HCT116 (cell line): ENCODE data around the gene TMEM79. TPM values are rescaled to one million over a fixed set of nuclear protein-coding genes. Genes with fewer than 3 reads are reported as not detected.
A peak's percentile ranks its signal among the peaks of the same experiment; 100 is the strongest.

Source experiments
- ATAC-seq: fragments of 200-7000 bp; cut with Tn5 transposase; 2 replicates; pipeline ENCODE4 v1.9.1; 2020; ENCODE audit warnings: mild to moderate bottlenecking, moderate library complexity
- BruUV-seq: library from RNA; stranded (reverse); fragments of 400-500 nt; replicated peaks from 2 replicates; lab custom pipeline; 2021; lab: Mats Ljungman, UMichigan
- CTCF ChIA-PET: fragments of 300-600 bp; sonication (Branson Sonifier 250); formaldehyde crosslinking; loops from one replicate; lab custom pipeline; 2021; ENCODE audit warnings: antibody characterized with exemption; lab: Charles Lee
- POLR2A ChIA-PET: fragments of 300-600, 350-600 bp; sonication (Branson Sonifier 250); formaldehyde crosslinking; loops from one replicate; lab custom pipeline; 2021; ENCODE audit warnings: antibody characterized with exemption; lab: Charles Lee
- RAD21 ChIA-PET, 2 experiments: fragments of 300-600 bp; sonication (Branson Sonifier 250); formaldehyde crosslinking; loops; one replicate each; lab custom pipeline; 2023; ENCODE audit warnings: low total read pairs in 2 of 2; ENCODE audit not compliant: uncharacterized antibody in 2 of 2, unreplicated experiment in 2 of 2, low non-redundant PET in 1 of 2; lab: Charles Lee
- DNase-seq: peaks from one replicate; pipeline ENCODE4 v3.0.0-alpha.2; 2010; ENCODE audit warnings: low read depth, low spot score
- H2AFZ ChIP-seq: fragments of 200-600 bp; shearing (Covaris generic), sonication (generic); 2 replicates; pipeline ENCODE4 v1.6.1; 2017; ENCODE audit warnings: low read depth, mixed run types, mixed read lengths, antibody characterized with exemption, low read length; ENCODE audit not compliant: poor library complexity, severe bottlenecking
- H3K27ac ChIP-seq: 2 replicates; pipeline ENCODE4 v1.5.1; 2012; ENCODE audit warnings: low read depth, low read length
- H3K27me3 ChIP-seq: fragments of 200-600 bp; sonication (generic); 2 replicates; pipeline ENCODE4 v1.6.1; 2016; ENCODE audit warnings: mixed run types, low read length, mixed read lengths; ENCODE audit not compliant: insufficient read depth
- H3K36me3 ChIP-seq, 2 experiments: fragments of 200-500 bp in 1 of 2; fragments of 200-600 bp in 1 of 2; sonication (Bioruptor generic) in 1 of 2; sonication (generic) in 1 of 2; 2 replicates each; pipeline versions ENCODE4 v1.5.1 to v1.6.1; 2014 to 2016; ENCODE audit warnings: low read length in 2 of 2, inconsistent platforms in 1 of 2, mixed read lengths in 1 of 2, mixed run types in 1 of 2; ENCODE audit not compliant: insufficient read depth in 2 of 2, control insufficient read depth in 1 of 2
- H3K4me1 ChIP-seq, 2 experiments: fragments of 200-600 bp in 1 of 2; sonication (generic) in 1 of 2; 2 replicates each; pipeline versions ENCODE4 v1.5.1 to v1.6.1; 2012 to 2017; ENCODE audit warnings: low read length in 2 of 2, inconsistent platforms in 1 of 2, mild to moderate bottlenecking in 1 of 2, mixed read lengths in 1 of 2, mixed run types in 1 of 2, moderate library complexity in 1 of 2; ENCODE audit not compliant: insufficient read depth in 2 of 2, control insufficient read depth in 1 of 2
- H3K4me2 ChIP-seq: fragments of 200-600 bp; sonication (generic); 2 replicates; pipeline ENCODE4 v1.6.1; 2017; ENCODE audit warnings: mixed run types, low read length, mixed read lengths
- H3K4me3 ChIP-seq, 2 experiments: fragments of 200-600 bp in 1 of 2; sonication (generic) in 1 of 2; replicated peaks in 1 of 2; 2 replicates each; pipeline ENCODE4 v1.5.1; 2011 to 2016; ENCODE audit warnings: low read length in 2 of 2, control low read depth in 1 of 2, low read depth in 1 of 2, mild to moderate bottlenecking in 1 of 2, mixed read lengths in 1 of 2, mixed run types in 1 of 2
- H3K79me2 ChIP-seq: fragments of 200-600 bp; sonication (generic); 2 replicates; pipeline ENCODE4 v1.6.1; 2017; ENCODE audit warnings: mild to moderate bottlenecking, mixed run types, low read length, moderate library complexity, mixed read lengths; ENCODE audit not compliant: insufficient read depth
- H3K9ac ChIP-seq: fragments of 200-600 bp; sonication (generic); 2 replicates; pipeline ENCODE4 v1.6.1; 2016; ENCODE audit warnings: low read length, mixed read lengths
- H3K9me2 ChIP-seq: fragments of 200-600 bp; sonication (generic), shearing (Covaris generic); 2 replicates; pipeline ENCODE4 v1.6.1; 2017; ENCODE audit warnings: mixed run types, mild to moderate bottlenecking, moderate library complexity; ENCODE audit not compliant: insufficient read depth
- H3K9me3 ChIP-seq, 2 experiments: fragments of 200-500 bp in 1 of 2; fragments of 200-600 bp in 1 of 2; sonication (Bioruptor generic) in 1 of 2; sonication (generic) in 1 of 2; 2 replicates each; pipeline ENCODE4 v1.6.1; 2014 to 2017; ENCODE audit warnings: low read length in 2 of 2, mixed read lengths in 2 of 2, inconsistent platforms in 1 of 2, low read depth in 1 of 2, mild to moderate bottlenecking in 1 of 2, mixed run types in 1 of 2, moderate library complexity in 1 of 2; ENCODE audit not compliant: control insufficient read depth in 1 of 2, insufficient read depth in 1 of 2
- H4K20me1 ChIP-seq: fragments of 200-600 bp; sonication (generic), shearing (Covaris generic); 2 replicates; pipeline ENCODE4 v1.6.1; 2017; ENCODE audit warnings: mixed run types, mild to moderate bottlenecking, moderate library complexity; ENCODE audit not compliant: insufficient read depth
- CEBPB ChIP-seq: IDR thresholded peaks from 2 replicates; pipeline ENCODE4 v1.6.1; 2012; ENCODE audit warnings: low read depth
- EGR1 ChIP-seq: IDR thresholded peaks from 2 replicates; pipeline ENCODE4 v1.6.1; 2012; ENCODE audit warnings: low read depth
- EZH2 ChIP-seq: fragments of 200-600 bp; sonication (generic); IDR thresholded peaks from 2 replicates; pipeline ENCODE4 v1.6.1; 2017; ENCODE audit warnings: antibody characterized with exemption, mixed run types
- FOSL1 ChIP-seq: IDR thresholded peaks from 2 replicates; pipeline ENCODE4 v1.6.1; 2012; ENCODE audit warnings: low read depth
- POLR2AphosphoS5 ChIP-seq: IDR thresholded peaks from 2 replicates; pipeline ENCODE4 v1.6.1; 2011; ENCODE audit warnings: mild to moderate bottlenecking, low read depth, low read length, moderate library complexity
- RAD21 ChIP-seq: IDR thresholded peaks from 2 replicates; pipeline ENCODE4 v1.6.1; 2012; ENCODE audit warnings: low read depth, mild to moderate bottlenecking
- SIN3A ChIP-seq: IDR thresholded peaks from 2 replicates; pipeline ENCODE4 v1.6.1; 2012; ENCODE audit warnings: low read depth
- SP1 ChIP-seq: IDR thresholded peaks from 2 replicates; pipeline ENCODE4 v1.6.1; 2012; ENCODE audit warnings: low read depth
- SRF ChIP-seq: IDR thresholded peaks from 2 replicates; pipeline ENCODE4 v1.6.1; 2012; ENCODE audit warnings: low read depth
- YY1 ChIP-seq: IDR thresholded peaks from 2 replicates; pipeline ENCODE4 v1.6.1; 2011; ENCODE audit warnings: low read length, low read depth, moderate library complexity, mild to moderate bottlenecking; ENCODE audit not compliant: insufficient replicate concordance; ENCODE audit errors: extremely low read depth
- ZFX ChIP-seq: fragments of 450-650 bp; IDR thresholded peaks from 2 replicates; pipeline ENCODE4 v1.6.1; 2017
- ZNF274 ChIP-seq: fragments of 200-500 bp; sonication (Bioruptor generic); IDR thresholded peaks from 2 replicates; pipeline ENCODE4 v1.6.1; 2014; ENCODE audit warnings: mild to moderate bottlenecking, low read depth, low read length, inconsistent platforms
- intact Hi-C: fragments of 100-400 bp; cut with micrococcal nuclease; formaldehyde crosslinking; loops from 2 replicates; pipeline ENCODE4 v1.10.0; 2022
- total RNA-seq: library from RNA; stranded (reverse); gene quantifications from one replicate; pipeline ENCODE4 v1.2.1, GENCODE V29; 2021; ENCODE audit not compliant: unreplicated experiment
- TF ChIP-seq, protein P1 (sequence below), 3 experiments: fragments of 200-600 bp in 1 of 3; sonication (generic) in 1 of 3; IDR thresholded peaks in 2 of 3; conservative IDR thresholded peaks in 1 of 3; 2 replicates each; pipeline ENCODE4 v1.5.1; 2012 to 2017; ENCODE audit warnings: low read depth in 2 of 3, low read length in 2 of 3, antibody characterized with exemption in 1 of 3, borderline replicate concordance in 1 of 3, control low read depth in 1 of 3, mild to moderate bottlenecking in 1 of 3, mixed read lengths in 1 of 3, mixed run types in 1 of 3, moderate library complexity in 1 of 3; ENCODE audit not compliant: insufficient read depth in 1 of 3

TMEM79 gene
- total RNA-seq, 1 experiment from 2014 or later: 6.3 TPM

DNA sequence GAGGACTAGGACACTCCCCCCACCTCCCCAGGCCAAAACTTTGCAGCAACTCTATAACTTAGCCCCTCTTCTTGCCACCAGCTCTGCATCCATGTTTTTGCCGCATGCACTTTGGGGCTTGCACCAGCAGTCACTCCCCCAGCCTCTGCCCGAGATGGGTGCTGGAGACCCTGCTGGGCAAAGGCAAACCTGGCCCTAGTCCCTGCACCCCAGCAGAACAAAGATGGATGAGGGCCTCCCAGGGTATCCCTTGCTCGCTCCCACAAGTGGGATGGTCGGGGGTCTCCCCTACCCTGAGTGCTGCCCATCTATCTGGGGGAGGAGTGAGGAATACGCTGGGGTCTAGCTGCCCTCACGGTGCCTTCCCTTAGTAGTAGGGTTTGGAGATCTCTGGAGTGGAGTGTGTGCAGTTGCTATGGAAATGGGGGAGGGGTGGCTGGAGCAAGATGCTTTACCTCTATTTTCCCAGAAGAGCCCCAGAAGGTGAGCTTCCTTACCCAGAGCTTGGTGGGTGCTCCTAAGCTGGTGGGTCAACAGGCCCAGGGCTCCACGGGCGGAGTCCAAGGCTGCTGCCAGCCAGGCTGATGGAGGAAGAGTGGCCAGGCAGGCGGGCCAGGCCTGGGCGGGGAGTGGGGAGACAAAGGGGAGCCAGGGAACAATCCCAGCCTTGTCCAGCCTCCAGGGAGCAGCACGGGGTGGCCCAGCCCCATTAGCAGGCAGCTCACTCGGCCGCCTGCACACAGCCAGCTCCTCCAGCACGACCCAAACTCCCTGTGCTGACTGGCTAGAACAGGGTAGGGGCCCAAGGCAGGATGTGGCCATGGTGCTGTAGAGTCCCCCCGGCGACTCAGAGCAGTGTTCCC lies 36.4 kb upstream of the TMEM79 start, which contains the start of gene PAQR6:
PAQR6 (minus strand) TSS at position 597 of the 863 bp plus-strand sequence. CDS start 1,325 bp downstream, outside the sequence.
- no peak for TF ChIP-seq ZFX
- BruUV-seq: no TSS peak
- no peak within 1 kb of the TSS; the same call in 1 of the 2 replicates for H3K9ac ChIP-seq
- peak within 1 kb of the TSS; percentile 24; the same call in 1 of the 2 replicates for H3K27ac ChIP-seq
- H3K9me2 ChIP-seq: no peaks in the 10 kb centered on the region
- H3K36me3 ChIP-seq: peaks cover 24 to 33% of the 10 kb centered on the region in 2 experiments
- H3K79me2 ChIP-seq: no peaks in the 10 kb centered on the region
- peaks cover 8 to 19% of the 10 kb centered on the region in 2 experiments for H3K4me1 ChIP-seq
- H3K27me3 ChIP-seq: no peaks in the 10 kb centered on the region
- no peak for DNase-seq
- peak; percentile 25 for ATAC-seq
- ChIA-PET CTCF (interaction anchor here (1.4 kb wide), 1 partner anchor 14 kb away, joined by 3 read pairs; no protein-coding TSS in a partner anchor), RAD21 (no interaction called here), POLR2A (no interaction called here)
- H4K20me1 ChIP-seq: peaks cover 3% of the 10 kb centered on the region; the same call in 1 of the 2 replicates
- H3K4me2 ChIP-seq: peak within 1 kb of the TSS; percentile 41
- intact Hi-C loops: no loop called here
- H2AFZ ChIP-seq: no peak within 1 kb of the TSS
- H3K9me3 ChIP-seq: no peaks in the 10 kb centered on the region
- H3K4me3 ChIP-seq: no peak within 1 kb of the TSS

GRCh38 chr1:156248323-156248683 lies 35.8 kb upstream of the TMEM79 start:
- peaks cover 27 to 40% of the 10 kb centered on the region in 2 experiments for H3K36me3 ChIP-seq
- no peak overlapping the region for H3K4me2 ChIP-seq
- BruUV-seq: no TSS peak
- no peak overlapping the region for H2AFZ ChIP-seq
- ATAC-seq: no peak
- POLR2A ChIA-PET: no interaction called here
- H3K9ac ChIP-seq: no peak overlapping the region
- TF ChIP-seq FOSL1: no peak
- TF ChIP-seq EGR1: no peak
- TF ChIP-seq POLR2AphosphoS5: no peak
- TF ChIP-seq, protein P1, sequence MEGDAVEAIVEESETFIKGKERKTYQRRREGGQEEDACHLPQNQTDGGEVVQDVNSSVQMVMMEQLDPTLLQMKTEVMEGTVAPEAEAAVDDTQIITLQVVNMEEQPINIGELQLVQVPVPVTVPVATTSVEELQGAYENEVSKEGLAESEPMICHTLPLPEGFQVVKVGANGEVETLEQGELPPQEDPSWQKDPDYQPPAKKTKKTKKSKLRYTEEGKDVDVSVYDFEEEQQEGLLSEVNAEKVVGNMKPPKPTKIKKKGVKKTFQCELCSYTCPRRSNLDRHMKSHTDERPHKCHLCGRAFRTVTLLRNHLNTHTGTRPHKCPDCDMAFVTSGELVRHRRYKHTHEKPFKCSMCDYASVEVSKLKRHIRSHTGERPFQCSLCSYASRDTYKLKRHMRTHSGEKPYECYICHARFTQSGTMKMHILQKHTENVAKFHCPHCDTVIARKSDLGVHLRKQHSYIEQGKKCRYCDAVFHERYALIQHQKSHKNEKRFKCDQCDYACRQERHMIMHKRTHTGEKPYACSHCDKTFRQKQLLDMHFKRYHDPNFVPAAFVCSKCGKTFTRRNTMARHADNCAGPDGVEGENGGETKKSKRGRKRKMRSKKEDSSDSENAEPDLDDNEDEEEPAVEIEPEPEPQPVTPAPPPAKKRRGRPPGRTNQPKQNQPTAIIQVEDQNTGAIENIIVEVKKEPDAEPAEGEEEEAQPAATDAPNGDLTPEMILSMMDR (IDR thresholded peaks at IDR 0.05 in 2 of 3, conservative IDR thresholded peaks at IDR 0.05 in 1 of 3; ENCODE audit: borderline replicate concordance in 1 of 3, insufficient read depth in 1 of 3, low read depth in 2 of 3, low read length in 2 of 3): no peak
- no peak for TF ChIP-seq EZH2
- TF ChIP-seq SP1: no peak
- TF ChIP-seq SIN3A: no peak
- TF ChIP-seq SRF: no peak
- TF ChIP-seq YY1: no peak
- TF ChIP-seq ZNF274: no peak
- TF ChIP-seq RAD21: no peak
- TF ChIP-seq CEBPB: no peak
- TF ChIP-seq, all 23 proteins: peak for 0
- intact Hi-C loops: no loop called here
- no peak for DNase-seq
- Histone ChIP-seq H3K9me3 (no peaks in the 10 kb centered on the region), H3K27me3 (no peaks in the 10 kb centered on the region), H3K4me1 (peaks cover 8 to 19% of the 10 kb centered on the region in 2 experiments), H3K4me3 (no peak overlapping the region), H3K27ac (peak overlapping the region; percentile 24; the same call in 1 of the 2 replicates), H4K20me1 (peaks cover 3% of the 10 kb centered on the region; the same call in 1 of the 2 replicates), H3K9me2 (no peaks in the 10 kb centered on the region), H3K79me2 (no peaks in the 10 kb centered on the region)
- CTCF ChIA-PET: no interaction called here
- RAD21 ChIA-PET: no interaction called here
